ENCODE results near the gene TENT4A. TPM values are rescaled to one million over a fixed set of nuclear protein-coding genes. Genes with fewer than 3 reads are reported as not detected.

The TENT4A gene
- total RNA-seq, 1 experiment from 2014 or later, result 32.3 TPM

GRCh38 chr5:6736524-6737042 lies 23.4 kb downstream of the TENT4A start:
- no peak overlapping the region for H3K4me3 ChIP-seq (ENCODE audit: low read depth, low read length)
- Mint-ChIP-seq H3K27ac (ENCODE audit: unreplicated experiment) (no peak overlapping the region), H3K36me3 (ENCODE audit: insufficient read depth, unreplicated experiment) (peaks cover 39% of the 10 kb centered on the region), H3K9me3 (ENCODE audit: unreplicated experiment) (no peaks in the 10 kb centered on the region), H3K27me3 (ENCODE audit: insufficient read depth, unreplicated experiment) (no peaks in the 10 kb centered on the region), H3K4me3 (ENCODE audit: unreplicated experiment) (no peak overlapping the region), H3K4me1 (ENCODE audit: low read depth, unreplicated experiment) (peaks cover 15% of the 10 kb centered on the region)
- peaks cover 14% of the 10 kb centered on the region; the same call in 1 of the 2 replicates for H3K4me1 ChIP-seq
- no TSS peak for BruUV-seq (replicated peaks)
- no peaks in the 10 kb centered on the region for H3K9me3 ChIP-seq
- intact Hi-C loops (cut with micrococcal nuclease; ENCODE audit: unreplicated experiment), result no loop called here
- DNase-seq, result no peak
- CTCF ChIA-PET, result no interaction called here
- POLR2A ChIA-PET, result no interaction called here
- H3K36me3 ChIP-seq (ENCODE audit: control insufficient read depth, insufficient read depth, low read length), result no peaks in the 10 kb centered on the region; the same call in none of the 2 replicates
- TF ChIP-seq CTCF (IDR thresholded peaks at IDR 0.05; ENCODE audit: insufficient read depth in 1 of 2, low read depth in 1 of 2, low read length in 1 of 2, severe bottlenecking in 1 of 2, unreplicated experiment in 1 of 2), result no peak
- no peaks in the 10 kb centered on the region for H3K27me3 ChIP-seq (replicated peaks; ENCODE audit: control insufficient read depth, insufficient read depth, low read length)

GRCh38 chr5:6737043-6737941 lies 24.1 kb downstream of the TENT4A start:
- TF ChIP-seq CTCF (IDR thresholded peaks at IDR 0.05; ENCODE audit: insufficient read depth in 1 of 2, low read depth in 1 of 2, low read length in 1 of 2, severe bottlenecking in 1 of 2, unreplicated experiment in 1 of 2), result no peak
- H3K36me3 Mint-ChIP-seq (ENCODE audit: insufficient read depth, unreplicated experiment), result peaks cover 39% of the 10 kb centered on the region
- DNase-seq, result no peak
- CTCF ChIA-PET, result no interaction called here
- Histone ChIP-seq H3K36me3 (ENCODE audit: control insufficient read depth, insufficient read depth, low read length) (no peaks in the 10 kb centered on the region; the same call in none of the 2 replicates), H3K4me1 (peaks cover 6% of the 10 kb centered on the region; the same call in 1 of the 2 replicates), H3K9me3 (no peaks in the 10 kb centered on the region), H3K27me3 (replicated peaks; ENCODE audit: control insufficient read depth, insufficient read depth, low read length) (no peaks in the 10 kb centered on the region), H3K4me3 (ENCODE audit: low read depth, low read length) (no peak overlapping the region)
- H3K4me1 Mint-ChIP-seq (ENCODE audit: low read depth, unreplicated experiment), result peaks cover 9% of the 10 kb centered on the region
- BruUV-seq (replicated peaks), result no TSS peak
- no peaks in the 10 kb centered on the region for H3K27me3 Mint-ChIP-seq (ENCODE audit: insufficient read depth, unreplicated experiment)
- intact Hi-C loops (cut with micrococcal nuclease; ENCODE audit: unreplicated experiment), result no loop called here
- no peak overlapping the region for H3K27ac Mint-ChIP-seq (ENCODE audit: unreplicated experiment)
- no peak overlapping the region for H3K4me3 Mint-ChIP-seq (ENCODE audit: unreplicated experiment)
- H3K9me3 Mint-ChIP-seq (ENCODE audit: unreplicated experiment), result no peaks in the 10 kb centered on the region
- POLR2A ChIA-PET, result no interaction called here

- ChIA-PET CTCF (no interaction called here), POLR2A (no interaction called here)
- Mint-ChIP-seq H3K27ac (ENCODE audit: unreplicated experiment) (no peak overlapping the region), H3K36me3 (ENCODE audit: insufficient read depth, unreplicated experiment) (peaks cover 42% of the 10 kb centered on the region), H3K4me3 (ENCODE audit: unreplicated experiment) (no peak overlapping the region), H3K4me1 (ENCODE audit: low read depth, unreplicated experiment) (no peaks in the 10 kb centered on the region), H3K9me3 (ENCODE audit: unreplicated experiment) (no peaks in the 10 kb centered on the region), H3K27me3 (ENCODE audit: insufficient read depth, unreplicated experiment) (no peaks in the 10 kb centered on the region)
- Histone ChIP-seq H3K4me1 (no peaks in the 10 kb centered on the region), H3K9me3 (no peaks in the 10 kb centered on the region), H3K4me3 (ENCODE audit: low read depth, low read length) (no peak overlapping the region), H3K27me3 (replicated peaks; ENCODE audit: control insufficient read depth, insufficient read depth, low read length) (no peaks in the 10 kb centered on the region), H3K36me3 (ENCODE audit: control insufficient read depth, insufficient read depth, low read length) (no peaks in the 10 kb centered on the region; the same call in none of the 2 replicates)
- TF ChIP-seq CTCF (IDR thresholded peaks at IDR 0.05; ENCODE audit: insufficient read depth in 1 of 2, low read depth in 1 of 2, low read length in 1 of 2, severe bottlenecking in 1 of 2, unreplicated experiment in 1 of 2), result no peak
- no TSS peak for BruUV-seq (replicated peaks)
- DNase-seq, result no peak
- intact Hi-C loops (cut with micrococcal nuclease; ENCODE audit: unreplicated experiment), result no loop called here
Observed at GRCh38 chr5:6739603-6740002, 26.4 kb downstream of the TENT4A start.

Measured in Caco-2 (cell line).